ENCODE data around the gene SNX21. TPM values are rescaled to one million over a fixed set of nuclear protein-coding genes. Genes with fewer than 3 reads are reported as not detected.

The SNX21 gene
- total RNA-seq, 1 experiment from 2014 or later = 9.8 TPM

- no peak for DNase-seq
- BruUV-seq (replicated peaks) = no TSS peak
- H3F3A ChIP-seq (ENCODE audit: insufficient read depth, low read depth) = peaks cover 72% of the 10 kb centered on the region
- intact Hi-C loops (cut with micrococcal nuclease; ENCODE audit: unreplicated experiment) = loop anchor here (5.0 kb wide), 1 partner anchor 74 kb away; the partner anchor contains the start of genes CTSA and NEURL2
- CTCF ChIA-PET = no interaction called here
- peak overlapping the region; percentile 62 for H3K4me2 ChIP-seq
- no peaks in the 10 kb centered on the region for H3K9me3 ChIP-seq (ENCODE audit: insufficient read depth, low read depth)
- H3K27ac ChIP-seq = peak overlapping the region; percentile 57
- H3K4me3 ChIP-seq = no peak overlapping the region
- TF ChIP-seq CTCF (conservative IDR thresholded peaks at IDR 0.05) (no peak), EZH2 (IDR thresholded peaks at IDR 0.05; ENCODE audit: low read depth) (no peak)
- peaks cover 65% of the 10 kb centered on the region for H3K4me1 ChIP-seq (replicated peaks; ENCODE audit: insufficient read depth)
- H3K36me3 ChIP-seq (ENCODE audit: low read depth) = peaks cover 14% of the 10 kb centered on the region; the same call in 1 of the 2 replicates
- POLR2A ChIA-PET (ENCODE audit: unreplicated experiment) = interaction anchor here (0.5 to 0.8 kb wide), 3 partner anchors 62 to 1652 kb away, joined by 3 to 4 read pairs (median 3); no protein-coding TSS in a partner anchor
- H4K20me1 ChIP-seq (ENCODE audit: insufficient read depth) = no peaks in the 10 kb centered on the region
- H2AFZ ChIP-seq = no peak overlapping the region
- no peaks in the 10 kb centered on the region for H3K9me2 ChIP-seq (ENCODE audit: insufficient read depth)
- H3K27me3 ChIP-seq (ENCODE audit: insufficient read depth, low read depth) = no peaks in the 10 kb centered on the region
- H3K79me2 ChIP-seq (ENCODE audit: low read depth) = peaks cover 21% of the 10 kb centered on the region
These were observed 15.4 kb upstream of the SNX21 start for GRCh38 chr20:45818239-45818638.

- POLR2A ChIA-PET (ENCODE audit: unreplicated experiment) = interaction anchor here (0.6 kb wide), 1 partner anchor 176 kb away, joined by 3 read pairs; no protein-coding TSS in a partner anchor
- TF ChIP-seq EZH2 (IDR thresholded peaks at IDR 0.05; ENCODE audit: low read depth) (no peak), CTCF (conservative IDR thresholded peaks at IDR 0.05) (no peak)
These were observed 14.1 kb upstream of the SNX21 start for GRCh38 chr20:45819466-45819865.

GRCh38 chr20:45821947-45822346 is 11.7 kb upstream of the SNX21 start:
- BruUV-seq (replicated peaks) = no TSS peak
- TF ChIP-seq CTCF (conservative IDR thresholded peaks at IDR 0.05) = no peak
- TF ChIP-seq EZH2 (IDR thresholded peaks at IDR 0.05; ENCODE audit: low read depth) = no peak
- ChIA-PET POLR2A (ENCODE audit: unreplicated experiment) (interaction anchor here (0.7 kb wide), 1 partner anchor 143 kb away, joined by 3 read pairs; no protein-coding TSS in a partner anchor), CTCF (no interaction called here)
- Histone ChIP-seq H3K27me3 (ENCODE audit: insufficient read depth, low read depth) (no peaks in the 10 kb centered on the region), H3K9me3 (ENCODE audit: insufficient read depth, low read depth) (no peaks in the 10 kb centered on the region), H3K4me2 (no peak overlapping the region; the same call in 1 of the 2 replicates), H3K79me2 (ENCODE audit: low read depth) (no peaks in the 10 kb centered on the region), H4K20me1 (ENCODE audit: insufficient read depth) (no peaks in the 10 kb centered on the region), H2AFZ (no peak overlapping the region), H3K4me3 (no peak overlapping the region), H3K9me2 (ENCODE audit: insufficient read depth) (no peaks in the 10 kb centered on the region), H3K27ac (no peak overlapping the region), H3F3A (ENCODE audit: insufficient read depth, low read depth) (peaks cover 50% of the 10 kb centered on the region), H3K36me3 (ENCODE audit: low read depth) (peaks cover 2% of the 10 kb centered on the region; the same call in 1 of the 2 replicates), H3K4me1 (replicated peaks; ENCODE audit: insufficient read depth) (peaks cover 36% of the 10 kb centered on the region)
- peak in 1 of 2 experiments; percentile 55 for DNase-seq
- intact Hi-C loops (cut with micrococcal nuclease; ENCODE audit: unreplicated experiment) = no loop called here

More at GRCh38 chr20:45819466-45819865, 14.1 kb upstream of the SNX21 start:
- no peaks in the 10 kb centered on the region for H3K9me2 ChIP-seq (ENCODE audit: insufficient read depth)
- H3K4me3 ChIP-seq = no peak overlapping the region
- no peaks in the 10 kb centered on the region for H3K9me3 ChIP-seq (ENCODE audit: insufficient read depth, low read depth)
- BruUV-seq (replicated peaks) = no TSS peak
- no peaks in the 10 kb centered on the region for H3K27me3 ChIP-seq (ENCODE audit: insufficient read depth, low read depth)
- no peak overlapping the region for H3K4me2 ChIP-seq
- H3K36me3 ChIP-seq (ENCODE audit: low read depth) = peaks cover 14% of the 10 kb centered on the region; the same call in 1 of the 2 replicates
- peaks cover 57% of the 10 kb centered on the region for H3K4me1 ChIP-seq (replicated peaks; ENCODE audit: insufficient read depth)
- no peak overlapping the region for H2AFZ ChIP-seq
- no peaks in the 10 kb centered on the region for H4K20me1 ChIP-seq (ENCODE audit: insufficient read depth)
- intact Hi-C loops (cut with micrococcal nuclease; ENCODE audit: unreplicated experiment) = loop anchor here (5.0 kb wide), 1 partner anchor 73 kb away; the partner anchor contains the start of genes CTSA and NEURL2
- H3F3A ChIP-seq (ENCODE audit: insufficient read depth, low read depth) = peaks cover 69% of the 10 kb centered on the region
- peaks cover 11% of the 10 kb centered on the region for H3K79me2 ChIP-seq (ENCODE audit: low read depth)
- CTCF ChIA-PET = interaction anchor here (0.6 to 0.7 kb wide), 2 partner anchors 31 to 141 kb away, joined by 4 to 7 read pairs; no protein-coding TSS in a partner anchor
- peak in 1 of 2 experiments; percentile 34 for DNase-seq
- H3K27ac ChIP-seq = no peak overlapping the region

Measured in PC-9 (cell line).